ENCODE measurements around the gene ROBO4. TPM values are rescaled to one million over a fixed set of nuclear protein-coding genes. Genes with fewer than 3 reads are reported as not detected.

ROBO4 gene
- total and polyA plus RNA-seq, 9 of the 15 experiments (the other 6 are each of a cell fraction or from before 2014, with no cell fraction given), result not detected

DNA sequence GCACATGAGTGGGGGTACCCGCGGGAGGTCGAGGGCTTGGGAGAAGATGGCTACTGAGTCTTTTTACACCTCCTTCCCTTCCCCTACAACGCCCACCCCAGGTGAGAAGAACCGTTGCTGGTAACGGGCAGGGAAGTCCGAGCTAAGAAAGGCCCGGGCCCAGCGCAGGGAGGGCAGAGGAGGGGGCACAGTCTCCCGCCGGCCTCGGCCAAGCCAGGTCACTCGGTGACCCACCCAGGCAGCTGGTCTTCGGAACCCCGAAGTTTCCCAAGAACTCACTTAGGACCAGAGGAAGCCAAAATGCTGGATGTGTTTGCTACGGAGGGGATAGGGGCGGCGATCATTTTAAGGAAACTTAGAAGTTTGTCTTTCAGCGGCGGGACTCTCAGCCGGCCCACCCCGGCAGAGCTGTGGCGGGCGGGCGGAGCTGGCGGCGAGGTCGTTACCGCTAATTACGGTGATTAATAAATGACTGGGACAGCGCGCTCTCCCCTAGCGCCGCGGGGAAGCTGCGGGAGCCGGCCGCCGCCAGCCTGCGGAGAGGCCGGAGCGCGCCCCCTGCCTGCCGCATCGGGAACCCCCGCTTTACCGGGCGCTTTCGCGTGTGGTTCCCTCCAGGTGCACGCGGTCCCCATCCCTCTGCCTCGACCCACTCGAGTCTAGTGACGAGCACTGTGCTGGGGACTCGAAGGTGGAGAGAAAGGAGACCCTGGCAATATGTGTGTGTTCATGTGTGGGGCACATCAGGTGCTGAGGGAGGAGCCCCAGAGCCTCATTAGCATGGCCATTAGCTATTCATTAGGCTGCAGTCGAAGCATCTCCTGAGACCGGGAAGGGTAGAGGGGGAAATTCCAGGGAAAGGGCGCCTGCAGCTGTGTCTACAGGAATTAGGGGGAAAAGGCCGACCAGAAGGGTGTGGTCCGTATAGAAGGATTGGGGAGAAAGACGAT, 31.5 kb downstream of the ROBO4 start:
- Histone ChIP-seq H3K4me1 (replicated peaks in 1 of 2; ENCODE audit: control insufficient read depth in 2 of 2, insufficient read depth in 2 of 2, low read length in 2 of 2) (peaks cover 5 to 22% of the 10 kb centered on the region in 2 experiments; a peak in 2 of 5 replicates), H2AFZ (ENCODE audit: low read depth, low read length) (no peak overlapping the region), H3K9ac (ENCODE audit: insufficient read depth in 1 of 2, low read depth in 2 of 2, low read length in 2 of 2) (0 out of 4 replicates have a peak overlapping the region, but pooled peaks of 1 of the 2 experiments have one; percentile 17), H3K9me1 (ENCODE audit: control insufficient read depth, insufficient read depth, low read length) (peaks cover 3% of the 10 kb centered on the region), H3K4me3 (no peak overlapping the region), H3K27ac (ENCODE audit: extremely low read depth, low read depth, low read length) (no peak overlapping the region; the same call in 2 of the 3 replicates), H3K79me2 (ENCODE audit: control insufficient read depth, insufficient read depth, low read length) (no peaks in the 10 kb centered on the region), H3K36me3 (ENCODE audit: control insufficient read depth, insufficient read depth, low read length) (no peaks in the 10 kb centered on the region), H3K27me3 (ENCODE audit: control insufficient read depth in 2 of 2, insufficient read depth in 2 of 2, low read length in 2 of 2) (peaks cover 30 to 82% of the 10 kb centered on the region in 2 experiments), H3K9me3 (replicated peaks; ENCODE audit: control insufficient read depth, insufficient read depth, low read depth, low read length) (no peaks in the 10 kb centered on the region), H3K4me2 (ENCODE audit: insufficient read depth, low read length) (peak overlapping the region; percentile 15; the same call in 1 of the 2 replicates), H4K20me1 (replicated peaks; ENCODE audit: control insufficient read depth, insufficient read depth, low read length) (no peaks in the 10 kb centered on the region; the same call in none of the 2 replicates)
- ChIA-PET CTCF (ENCODE audit: low intra/inter-chr PET ratio) (interaction anchor here (0.5 to 2.2 kb wide), 6 partner anchors 29 to 1222 kb away, joined by 3 to 17 read pairs (median 6); no protein-coding TSS in a partner anchor), POLR2A (interaction anchor here (0.6 to 1.0 kb wide), 4 partner anchors 10 to 712 kb away, joined by 3 to 5 read pairs (median 3); no protein-coding TSS in a partner anchor)
- in situ Hi-C loops (cut with MboI), result loop anchor here (25.0 kb wide), 1 partner anchor 804 kb away; no protein-coding TSS in a partner anchor
- 6% methylated on average over 60 of the region's 62 CpGs for WGBS (ENCODE audit: insufficient coverage, low coverage, missing lambda C conversion rate)
- intact Hi-C loops (cut with micrococcal nuclease), result loop anchor here (1.0 to 10.0 kb wide), 3 partner anchors 29 to 801 kb away; no protein-coding TSS in a partner anchor
- FAIRE-seq, result peak; percentile 52
- DNase-seq (ENCODE audit: extremely low read depth in 1 of 4, low spot score in 3 of 4), result peak; percentile 58 to 85 (median 84)
- no TSS peak for BruUV-seq (replicated peaks)
- peak; percentile 91 for ATAC-seq
- TF ChIP-seq, protein P1, sequence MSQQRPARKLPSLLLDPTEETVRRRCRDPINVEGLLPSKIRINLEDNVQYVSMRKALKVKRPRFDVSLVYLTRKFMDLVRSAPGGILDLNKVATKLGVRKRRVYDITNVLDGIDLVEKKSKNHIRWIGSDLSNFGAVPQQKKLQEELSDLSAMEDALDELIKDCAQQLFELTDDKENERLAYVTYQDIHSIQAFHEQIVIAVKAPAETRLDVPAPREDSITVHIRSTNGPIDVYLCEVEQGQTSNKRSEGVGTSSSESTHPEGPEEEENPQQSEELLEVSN (IDR thresholded peaks at IDR 0.05; ENCODE audit: borderline replicate concordance in 1 of 2, extremely low read depth in 1 of 2, insufficient read depth in 1 of 2, insufficient read length in 1 of 2, low read depth in 1 of 2, low read length in 1 of 2, poor library complexity in 1 of 2, severe bottlenecking in 1 of 2), result peak; percentile 81 to 94
- TF ChIP-seq MED1 (CRISPR knock-in tag; IDR thresholded peaks at IDR 0.05; ENCODE audit: borderline replicate concordance) (no peak), RAD21 (CRISPR knock-in tag; conservative IDR thresholded peaks at IDR 0.05 in 1 of 2, IDR thresholded peaks at IDR 0.05 in 1 of 2) (peak; percentile 40 to 68), LCOR (CRISPR knock-in tag; IDR thresholded peaks at IDR 0.05) (peak; percentile 82), HIVEP1 (CRISPR knock-in tag; IDR thresholded peaks at IDR 0.05) (no peak)
- TF ChIP-seq, protein P2, sequence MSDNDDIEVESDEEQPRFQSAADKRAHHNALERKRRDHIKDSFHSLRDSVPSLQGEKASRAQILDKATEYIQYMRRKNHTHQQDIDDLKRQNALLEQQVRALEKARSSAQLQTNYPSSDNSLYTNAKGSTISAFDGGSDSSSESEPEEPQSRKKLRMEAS (CRISPR knock-in tag; IDR thresholded peaks at IDR 0.05), result 0 out of 2 replicates have a peak, but pooled peaks have one; percentile 23
- TF ChIP-seq, protein P3, sequence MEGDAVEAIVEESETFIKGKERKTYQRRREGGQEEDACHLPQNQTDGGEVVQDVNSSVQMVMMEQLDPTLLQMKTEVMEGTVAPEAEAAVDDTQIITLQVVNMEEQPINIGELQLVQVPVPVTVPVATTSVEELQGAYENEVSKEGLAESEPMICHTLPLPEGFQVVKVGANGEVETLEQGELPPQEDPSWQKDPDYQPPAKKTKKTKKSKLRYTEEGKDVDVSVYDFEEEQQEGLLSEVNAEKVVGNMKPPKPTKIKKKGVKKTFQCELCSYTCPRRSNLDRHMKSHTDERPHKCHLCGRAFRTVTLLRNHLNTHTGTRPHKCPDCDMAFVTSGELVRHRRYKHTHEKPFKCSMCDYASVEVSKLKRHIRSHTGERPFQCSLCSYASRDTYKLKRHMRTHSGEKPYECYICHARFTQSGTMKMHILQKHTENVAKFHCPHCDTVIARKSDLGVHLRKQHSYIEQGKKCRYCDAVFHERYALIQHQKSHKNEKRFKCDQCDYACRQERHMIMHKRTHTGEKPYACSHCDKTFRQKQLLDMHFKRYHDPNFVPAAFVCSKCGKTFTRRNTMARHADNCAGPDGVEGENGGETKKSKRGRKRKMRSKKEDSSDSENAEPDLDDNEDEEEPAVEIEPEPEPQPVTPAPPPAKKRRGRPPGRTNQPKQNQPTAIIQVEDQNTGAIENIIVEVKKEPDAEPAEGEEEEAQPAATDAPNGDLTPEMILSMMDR (IDR thresholded peaks at IDR 0.05 in 2 of 3, conservative IDR thresholded peaks at IDR 0.05 in 1 of 3; ENCODE audit: insufficient read depth in 2 of 3, low read depth in 1 of 3, low read length in 3 of 3), result peak; percentile 70 to 84 (median 82)
- TF ChIP-seq, protein P4, sequence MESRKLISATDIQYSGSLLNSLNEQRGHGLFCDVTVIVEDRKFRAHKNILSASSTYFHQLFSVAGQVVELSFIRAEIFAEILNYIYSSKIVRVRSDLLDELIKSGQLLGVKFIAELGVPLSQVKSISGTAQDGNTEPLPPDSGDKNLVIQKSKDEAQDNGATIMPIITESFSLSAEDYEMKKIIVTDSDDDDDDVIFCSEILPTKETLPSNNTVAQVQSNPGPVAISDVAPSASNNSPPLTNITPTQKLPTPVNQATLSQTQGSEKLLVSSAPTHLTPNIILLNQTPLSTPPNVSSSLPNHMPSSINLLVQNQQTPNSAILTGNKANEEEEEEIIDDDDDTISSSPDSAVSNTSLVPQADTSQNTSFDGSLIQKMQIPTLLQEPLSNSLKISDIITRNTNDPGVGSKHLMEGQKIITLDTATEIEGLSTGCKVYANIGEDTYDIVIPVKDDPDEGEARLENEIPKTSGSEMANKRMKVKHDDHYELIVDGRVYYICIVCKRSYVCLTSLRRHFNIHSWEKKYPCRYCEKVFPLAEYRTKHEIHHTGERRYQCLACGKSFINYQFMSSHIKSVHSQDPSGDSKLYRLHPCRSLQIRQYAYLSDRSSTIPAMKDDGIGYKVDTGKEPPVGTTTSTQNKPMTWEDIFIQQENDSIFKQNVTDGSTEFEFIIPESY (CRISPR knock-in tag; IDR thresholded peaks at IDR 0.05), result peak; percentile 64; the same call in 1 of the 2 replicates
- TF ChIP-seq, protein P5, sequence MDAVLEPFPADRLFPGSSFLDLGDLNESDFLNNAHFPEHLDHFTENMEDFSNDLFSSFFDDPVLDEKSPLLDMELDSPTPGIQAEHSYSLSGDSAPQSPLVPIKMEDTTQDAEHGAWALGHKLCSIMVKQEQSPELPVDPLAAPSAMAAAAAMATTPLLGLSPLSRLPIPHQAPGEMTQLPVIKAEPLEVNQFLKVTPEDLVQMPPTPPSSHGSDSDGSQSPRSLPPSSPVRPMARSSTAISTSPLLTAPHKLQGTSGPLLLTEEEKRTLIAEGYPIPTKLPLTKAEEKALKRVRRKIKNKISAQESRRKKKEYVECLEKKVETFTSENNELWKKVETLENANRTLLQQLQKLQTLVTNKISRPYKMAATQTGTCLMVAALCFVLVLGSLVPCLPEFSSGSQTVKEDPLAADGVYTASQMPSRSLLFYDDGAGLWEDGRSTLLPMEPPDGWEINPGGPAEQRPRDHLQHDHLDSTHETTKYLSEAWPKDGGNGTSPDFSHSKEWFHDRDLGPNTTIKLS (IDR thresholded peaks at IDR 0.05; ENCODE audit: borderline replicate concordance, low read depth), result peak; percentile 23; the same call in 1 of the 2 replicates

Data from K562 (cell line).